Subcutaneous adipose tissue (tissue), 4 donors: Measurements from ENCODE around the gene CRB1. TPM values are rescaled to one million over a fixed set of nuclear protein-coding genes. Genes with fewer than 3 reads are reported as not detected.

Experiments used
- small RNA-seq: library from RNA; depleted of rRNA; stranded (forward); fragments of <200 nt; gene quantifications from one replicate; pipeline ENCODE3, GENCODE V24; 2016
- total RNA-seq, 4 donors: library from RNA; depleted of rRNA; stranded (reverse); fragments of >200 nt; gene quantifications; one replicate each; pipeline ENCODE4 v1.1.0, GENCODE V29; 2016

The CRB1 gene
- total RNA-seq, 4 donors from 2014 or later, result 0.34 to 0.94 (median 0.66) TPM; not detected in 1

Small RNA genes within 50 kb of the gene (small RNA-seq; reads per million reads assigned to genes)
- gene MRPS21P3, result not detected

Other genes with a start within 250 kb of the CRB1 start
- gene F13B, start 201.0 kb upstream of the CRB1 start, total RNA-seq, result not detected
- 1 to 10 TPM in 2 of 4 donors, under 1 TPM in 2; 0.33 to 5.1 (median 2.7) TPM for gene ASPM, start 121.6 kb upstream of the CRB1 start, total RNA-seq
- gene ZBTB41, start 67.0 kb upstream of the CRB1 start, total RNA-seq, result 10 to 100 TPM; 11.1 to 21.4 (median 15.7) TPM